DMS79 (cell line): ENCODE measurements around the gene HNMT.
"Not testable (repeated sequence)": the region's sequence is repeated elsewhere in the genome, so short reads cannot be mapped to it uniquely, and the experiment has no call there.

Experiments
- DNase-seq: peaks from one replicate; lab custom pipeline; 2025; lab: John Stamatoyannopoulos, UW

Gene HNMT

DNA sequence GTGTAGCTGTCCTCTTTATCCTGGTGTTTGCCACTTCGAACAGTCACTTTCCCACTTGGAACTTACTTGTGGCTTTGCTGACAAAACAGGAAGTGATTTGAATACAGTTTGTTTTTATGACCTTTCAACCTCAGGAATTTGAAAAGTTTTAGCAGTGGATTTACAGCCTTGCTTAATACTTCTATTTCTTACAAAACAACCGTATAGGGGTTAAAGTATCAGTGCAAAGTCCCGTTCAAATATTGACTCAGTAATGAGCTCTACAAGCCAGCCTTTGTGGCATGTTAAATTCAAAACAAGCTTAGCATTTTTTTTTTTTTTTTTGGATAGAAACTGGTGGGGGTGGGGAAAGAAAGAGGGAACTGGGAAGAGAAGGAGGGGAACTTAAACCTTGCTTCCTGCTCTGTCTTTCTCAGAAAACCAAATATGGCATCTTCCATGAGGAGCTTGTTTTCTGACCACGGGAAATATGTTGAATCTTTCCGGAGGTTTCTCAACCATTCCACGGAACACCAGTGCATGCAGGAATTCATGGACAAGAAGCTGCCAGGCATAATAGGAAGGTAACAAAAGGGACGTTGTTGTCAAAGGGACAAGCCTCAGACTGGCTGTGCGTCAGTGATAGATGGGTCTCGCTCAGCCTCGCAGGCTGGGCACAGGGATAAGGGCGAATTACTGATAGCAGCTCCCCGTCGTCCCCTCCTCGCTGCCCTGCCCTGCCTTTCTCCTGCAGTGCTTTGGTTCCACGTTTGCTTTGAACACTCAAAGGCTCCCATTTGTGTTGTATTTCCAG lies at the start of gene HNMT:
Gene HNMT (plus strand): TSS at position 408 of the 793 bp plus-strand sequence. CDS start 19 bp downstream, at position 427.
- no peak for DNase-seq

DNA sequence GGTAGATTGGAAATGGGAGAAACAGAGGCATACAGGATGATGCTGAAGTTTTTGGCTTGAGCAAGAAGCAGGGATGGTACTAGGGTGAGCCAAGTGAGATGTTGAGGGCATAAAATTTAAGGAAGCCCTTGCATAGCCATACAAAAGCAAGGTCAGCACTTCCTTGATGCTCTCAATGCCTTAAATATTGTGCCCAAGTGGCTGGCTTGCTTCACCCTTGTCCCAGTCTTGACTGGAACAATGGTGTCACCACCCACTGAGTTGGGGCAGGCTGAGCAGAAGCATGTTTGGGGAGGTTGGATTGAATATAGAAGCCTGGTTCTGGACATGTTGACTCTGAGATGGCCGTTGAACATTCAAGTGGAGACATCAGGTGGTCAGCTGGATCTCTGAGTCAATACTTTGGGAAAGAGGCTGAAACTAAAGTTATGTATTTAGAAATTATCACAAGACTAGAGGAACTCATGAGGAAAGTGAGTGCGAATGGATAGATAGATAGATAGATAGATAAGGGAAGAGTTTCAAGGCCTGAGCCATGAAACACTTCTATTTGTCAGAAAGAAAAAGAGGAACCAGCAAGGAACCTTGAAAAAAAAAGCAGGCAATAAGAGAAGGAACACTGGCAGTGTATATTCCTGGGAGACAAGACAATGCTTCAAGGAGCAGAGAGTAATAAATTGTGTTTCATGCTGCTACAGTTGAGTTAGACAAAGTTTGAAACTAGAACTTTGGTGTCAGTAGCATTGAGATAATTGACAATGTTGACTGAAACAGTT lies 43.0 kb upstream of the HNMT start:
- DNase-seq = no peak

DNA sequence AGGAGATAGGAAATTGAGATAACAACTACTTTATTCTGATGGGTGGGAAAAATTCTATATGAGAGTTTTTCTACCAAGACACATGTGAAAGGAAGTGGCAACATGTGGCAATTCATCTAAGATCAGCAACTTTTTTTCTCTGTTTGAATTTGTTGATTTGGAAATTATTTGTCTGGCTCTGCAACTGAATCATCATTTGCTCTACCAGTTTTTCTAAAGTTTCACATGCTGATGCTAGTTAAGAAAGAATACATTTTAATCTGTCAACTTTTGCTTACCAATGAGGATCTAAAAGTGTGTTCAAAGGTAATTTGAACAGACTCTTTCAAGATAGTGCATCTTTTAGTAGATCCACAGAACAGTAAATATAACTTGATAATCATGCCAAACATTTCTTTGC lies 42.1 kb upstream of the HNMT start:
- DNase-seq = not testable (repeated sequence)

- DNase-seq = no peak
Observed at GRCh38 chr2:137924019-137924418, 40.3 kb upstream of the HNMT start.

- DNase-seq = no peak
Observed at GRCh38 chr2:137925599-137925998, 38.7 kb upstream of the HNMT start.

GRCh38 chr2:137927846-137928245 lies 36.4 kb upstream of the HNMT start:
- no peak for DNase-seq

DNA sequence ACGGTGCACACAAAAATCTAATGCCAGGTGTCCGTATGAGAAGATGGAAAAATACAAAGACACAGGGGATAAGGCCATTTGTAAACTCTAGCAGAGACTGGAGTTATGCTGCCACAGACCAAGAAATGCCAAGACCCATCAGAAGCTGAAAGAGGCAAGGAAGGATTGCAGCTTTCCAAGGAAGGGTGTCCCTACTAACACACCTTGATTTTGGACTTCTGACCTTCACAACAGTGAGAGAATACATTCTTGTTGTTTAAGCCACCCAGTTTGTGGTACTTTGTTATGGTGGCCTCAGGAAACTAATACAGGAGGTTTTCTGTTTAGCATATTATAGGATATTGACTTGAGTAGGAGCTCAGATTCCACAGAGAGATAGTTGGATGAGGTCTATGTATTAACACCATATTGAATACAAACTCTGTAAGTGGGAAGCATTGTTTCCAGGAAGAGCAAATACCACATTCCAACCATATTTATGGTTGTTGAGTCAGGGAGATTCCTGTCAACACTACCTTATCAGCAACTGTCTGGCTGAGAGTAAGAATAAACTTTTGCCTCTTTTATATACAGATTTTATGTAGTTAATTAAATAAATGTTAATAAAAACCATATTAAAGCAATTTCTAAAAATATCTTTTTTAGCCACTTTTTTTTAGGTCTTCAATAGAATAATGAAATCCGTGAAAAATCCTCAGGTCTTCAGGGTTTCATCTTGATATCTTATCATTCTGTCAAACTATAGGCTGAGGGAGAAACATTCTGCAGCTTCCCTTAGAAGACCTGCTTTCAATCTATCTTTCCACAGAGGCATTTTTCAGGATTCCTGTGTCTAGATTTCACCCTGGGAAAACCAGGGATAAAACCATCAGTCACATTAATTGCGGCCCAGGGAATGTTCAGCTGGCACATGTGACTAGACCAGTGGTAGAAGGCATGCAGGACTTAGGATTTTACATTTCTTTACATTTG lies 35.4 kb upstream of the HNMT start:
- DNase-seq = no peak

DNA sequence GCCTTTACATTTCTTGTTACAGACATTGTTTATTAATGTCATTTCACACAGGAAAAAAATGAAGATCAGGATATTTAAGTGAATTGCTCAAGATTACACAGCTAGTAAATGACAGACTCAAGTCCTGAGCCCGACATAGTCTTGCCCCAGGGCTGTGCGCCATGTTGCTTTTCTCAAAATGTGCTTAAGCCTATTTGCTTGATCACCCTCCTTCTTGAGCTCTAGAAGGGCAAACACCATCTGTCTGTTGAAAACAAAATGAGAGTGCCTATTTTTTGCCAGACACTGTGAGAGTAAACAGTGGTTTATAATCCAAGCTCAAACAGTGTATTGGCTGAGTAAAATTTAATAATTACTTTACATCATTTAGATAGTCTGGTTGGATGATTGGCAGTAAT lies 34.8 kb upstream of the HNMT start:
- DNase-seq = no peak

DNA sequence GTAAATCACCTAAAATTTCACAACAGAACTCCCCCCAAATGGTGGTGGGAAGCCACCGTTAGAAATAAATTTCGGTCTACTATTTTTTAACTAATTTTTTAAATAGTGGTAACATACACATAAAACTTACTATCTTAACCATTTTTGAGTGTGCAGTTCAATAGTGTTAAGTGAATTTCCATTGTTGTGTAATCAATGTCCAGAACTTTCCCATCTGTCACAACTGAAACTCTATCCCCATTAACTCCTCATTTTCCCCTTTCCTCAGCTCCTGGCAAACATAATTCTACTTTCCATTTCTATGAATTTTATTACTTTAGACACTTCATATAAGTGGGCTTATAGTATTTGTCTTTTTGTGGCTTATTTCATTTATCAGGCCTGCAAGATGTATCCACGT lies 34.1 kb upstream of the HNMT start:
- no peak for DNase-seq

- DNase-seq = no peak
Observed at GRCh38 chr2:137935591-137935990, 28.7 kb upstream of the HNMT start.

GRCh38 chr2:137937246-137937645 lies 27.0 kb upstream of the HNMT start:
- DNase-seq = no peak

GRCh38 chr2:137937778-137938177 lies 26.5 kb upstream of the HNMT start:
- DNase-seq = no peak

DNA sequence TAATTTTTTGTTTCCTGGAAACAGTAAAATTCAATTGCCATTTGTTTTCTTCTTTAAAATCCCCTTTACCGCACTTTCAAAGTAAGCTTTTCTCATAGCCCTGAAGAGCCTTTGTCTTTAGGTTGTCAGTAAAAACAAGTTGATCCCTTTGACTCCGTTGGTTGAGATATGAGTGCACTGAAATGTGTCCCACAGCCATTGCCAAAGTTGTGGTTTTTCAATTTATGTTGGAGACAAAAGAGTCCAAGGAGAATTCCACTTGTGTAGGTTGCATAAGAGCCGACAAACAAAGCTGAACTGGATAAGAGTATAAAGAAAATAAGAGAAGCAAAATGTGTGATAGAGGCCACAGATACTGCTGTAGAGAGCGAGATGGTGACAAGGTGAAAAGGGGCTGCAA lies 26.1 kb upstream of the HNMT start:
- peak; percentile 83 for DNase-seq

GRCh38 chr2:137939026-137939425 lies 25.2 kb upstream of the HNMT start:
- DNase-seq = no peak

- no peak for DNase-seq
Observed at GRCh38 chr2:137940154-137940553, 24.1 kb upstream of the HNMT start.

GRCh38 chr2:137942037-137942832 lies 22.0 kb upstream of the HNMT start:
- no peak for DNase-seq

GRCh38 chr2:137942833-137943677 lies 21.2 kb upstream of the HNMT start:
- DNase-seq = no peak

DNA sequence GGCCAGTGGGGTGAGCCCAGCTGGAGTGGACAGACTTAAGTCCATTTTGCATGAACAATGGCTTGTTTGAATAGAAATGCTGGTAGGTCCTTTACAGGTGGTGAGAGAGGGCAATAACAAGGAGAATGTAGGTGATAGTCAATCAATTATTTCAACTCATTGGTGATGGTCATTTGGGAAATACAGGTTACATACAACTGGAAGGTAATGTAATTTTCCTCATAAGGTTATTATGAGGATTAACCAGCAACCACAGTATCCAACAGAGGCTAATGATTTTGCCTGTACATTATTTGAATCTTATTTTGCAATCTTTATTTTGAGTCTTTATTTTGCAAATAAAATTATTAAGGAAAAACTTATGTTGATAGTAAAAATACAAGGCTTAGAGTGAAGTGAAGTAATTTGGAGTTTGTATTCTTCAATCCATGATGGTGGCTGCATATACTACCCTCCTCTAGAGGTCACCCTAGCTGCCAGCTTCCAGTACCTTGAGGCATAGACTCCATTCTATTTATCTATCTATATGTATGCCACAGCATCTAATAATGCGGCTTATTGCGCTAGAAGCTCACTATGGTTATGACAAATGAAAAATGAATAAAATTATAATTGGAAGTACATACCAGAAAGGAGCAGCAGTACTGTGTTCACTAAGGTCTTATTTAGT lies 20.5 kb upstream of the HNMT start:
- DNase-seq = no peak

GRCh38 chr2:137944714-137945113 lies 19.6 kb upstream of the HNMT start:
- DNase-seq = no peak

DNA sequence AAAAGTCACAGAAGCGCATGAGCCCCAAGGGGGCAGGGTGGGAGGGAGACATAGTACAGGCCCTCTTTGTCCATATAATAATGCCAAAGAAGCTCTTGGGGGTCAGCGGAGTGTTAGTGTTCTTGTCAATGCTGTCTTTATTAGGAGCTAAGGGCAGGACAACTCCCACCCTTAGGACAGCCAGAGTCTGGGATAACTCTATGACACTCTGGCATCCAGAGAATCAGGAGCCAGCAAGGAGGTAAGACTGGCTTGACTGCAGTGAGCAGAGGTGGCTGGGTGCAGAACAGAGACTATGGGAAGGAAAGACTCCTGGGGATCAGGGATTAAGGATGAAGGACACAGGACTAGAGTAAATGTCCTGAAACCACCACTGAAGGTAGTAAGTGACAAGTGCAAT lies 19.0 kb upstream of the HNMT start:
- no peak for DNase-seq
